Suprapubic skin (tissue), 4 donors: Measurements from ENCODE around the gene SGF29.

ENCODE experiments used
- EP300 ChIP-seq: sonication (generic); formaldehyde crosslinking; IDR thresholded peaks from one replicate; pipeline ENCODE4 v1.6.1; 2017; ENCODE audit warnings: antibody characterized with exemption
- POLR2A ChIP-seq, 2 donors: fragments of 450-650 bp; IDR thresholded peaks; one replicate each; pipeline ENCODE4 v1.6.1; 2017; ENCODE audit warnings: antibody characterized with exemption in 2 of 2, mild to moderate bottlenecking in 2 of 2, moderate library complexity in 2 of 2
- POLR2AphosphoS5 ChIP-seq, 3 donors: sonication (generic); formaldehyde crosslinking; IDR thresholded peaks; one replicate each; pipeline ENCODE4 v1.6.1; 2017; ENCODE audit warnings: antibody characterized with exemption in 3 of 3
- TF ChIP-seq, protein P1 (sequence below), 2 donors: fragments of 200-600 bp in 1 of 2; fragments of 450-650 bp in 1 of 2; sonication (generic) in 1 of 2; IDR thresholded peaks; one replicate each; pipeline ENCODE4 v1.5.1; 2016 to 2019; ENCODE audit warnings: antibody characterized with exemption in 2 of 2, mild to moderate bottlenecking in 1 of 2, moderate library complexity in 1 of 2

DNA sequence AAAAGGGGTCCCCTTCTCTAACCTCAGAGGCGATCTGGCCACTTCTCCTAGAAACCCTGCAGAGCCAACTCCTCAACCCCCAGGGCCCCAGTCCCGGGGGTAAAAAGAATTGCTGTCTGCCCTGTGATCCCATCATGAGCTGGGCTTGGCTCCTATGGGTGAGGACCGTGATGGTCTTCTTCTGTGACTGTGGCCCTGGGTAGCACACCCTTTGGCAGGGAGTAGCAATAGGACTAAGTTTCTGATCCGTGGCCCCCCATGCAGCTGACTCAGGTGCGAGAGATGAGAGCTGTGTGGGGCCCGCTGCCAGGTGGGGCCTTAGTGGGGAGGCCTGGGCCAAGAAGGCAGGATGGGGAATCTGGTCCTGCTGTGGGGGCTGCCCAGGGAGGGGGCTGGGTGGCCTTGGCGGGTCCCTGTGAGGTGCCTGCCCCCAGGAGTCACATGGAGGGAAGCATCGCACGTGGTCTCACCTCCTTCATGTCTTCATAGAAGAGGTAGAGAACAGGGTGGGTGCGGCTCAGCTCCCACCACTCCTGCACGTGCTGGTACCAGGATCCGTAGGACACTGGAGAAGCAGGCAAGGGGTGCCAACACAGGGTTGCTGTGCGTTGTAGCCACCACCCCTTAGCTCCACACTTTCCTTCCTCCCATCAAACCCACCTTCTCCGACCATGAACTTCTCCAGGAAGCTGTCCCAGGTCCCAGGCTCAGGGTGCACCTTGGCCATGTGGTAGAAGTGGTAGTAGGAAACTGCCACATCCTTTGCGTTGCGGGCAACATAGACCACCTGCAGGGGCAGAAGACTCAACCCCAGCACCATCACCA is 52.8 kb downstream of the SGF29 start:
- TF ChIP-seq POLR2AphosphoS5 (IDR thresholded peaks at IDR 0.05) (no peak), POLR2A (IDR thresholded peaks at IDR 0.05) (no peak), EP300 (no peak)
- TF ChIP-seq, protein P1, sequence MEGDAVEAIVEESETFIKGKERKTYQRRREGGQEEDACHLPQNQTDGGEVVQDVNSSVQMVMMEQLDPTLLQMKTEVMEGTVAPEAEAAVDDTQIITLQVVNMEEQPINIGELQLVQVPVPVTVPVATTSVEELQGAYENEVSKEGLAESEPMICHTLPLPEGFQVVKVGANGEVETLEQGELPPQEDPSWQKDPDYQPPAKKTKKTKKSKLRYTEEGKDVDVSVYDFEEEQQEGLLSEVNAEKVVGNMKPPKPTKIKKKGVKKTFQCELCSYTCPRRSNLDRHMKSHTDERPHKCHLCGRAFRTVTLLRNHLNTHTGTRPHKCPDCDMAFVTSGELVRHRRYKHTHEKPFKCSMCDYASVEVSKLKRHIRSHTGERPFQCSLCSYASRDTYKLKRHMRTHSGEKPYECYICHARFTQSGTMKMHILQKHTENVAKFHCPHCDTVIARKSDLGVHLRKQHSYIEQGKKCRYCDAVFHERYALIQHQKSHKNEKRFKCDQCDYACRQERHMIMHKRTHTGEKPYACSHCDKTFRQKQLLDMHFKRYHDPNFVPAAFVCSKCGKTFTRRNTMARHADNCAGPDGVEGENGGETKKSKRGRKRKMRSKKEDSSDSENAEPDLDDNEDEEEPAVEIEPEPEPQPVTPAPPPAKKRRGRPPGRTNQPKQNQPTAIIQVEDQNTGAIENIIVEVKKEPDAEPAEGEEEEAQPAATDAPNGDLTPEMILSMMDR (IDR thresholded peaks at IDR 0.05) = no peak
